ENCODE measurements around the gene WFIKKN2. TPM values are rescaled to one million over a fixed set of nuclear protein-coding genes. Genes with fewer than 3 reads are reported as not detected.

Gene WFIKKN2
- total and polyA plus RNA-seq, 2 experiments from 2014 or later, result 0.50 TPM; not detected in 1

GRCh38 chr17:50805486-50805885 lies 29.9 kb upstream of the WFIKKN2 start:
- H2AFZ ChIP-seq, result no peak overlapping the region
- no peaks in the 10 kb centered on the region for H3K79me2 ChIP-seq
- H3K27me3 ChIP-seq, result no peaks in the 10 kb centered on the region
- 87% methylated on average over 6 of the region's 6 CpGs for WGBS (ENCODE audit: low lambda C conversion rate, missing lambda C conversion rate)
- no peaks in the 10 kb centered on the region for H3K9me3 ChIP-seq (ENCODE audit: low read depth)
- no peaks in the 10 kb centered on the region for H3K36me3 ChIP-seq (replicated peaks; ENCODE audit: insufficient read depth, low read depth)
- H3K9me2 ChIP-seq (replicated peaks; ENCODE audit: insufficient read depth), result no peaks in the 10 kb centered on the region
- H3K4me3 ChIP-seq, result no peak overlapping the region
- DNase-seq (ENCODE audit: low spot score), result no peak
- H3K27ac ChIP-seq, result no peak overlapping the region
- no peaks in the 10 kb centered on the region for H4K20me1 ChIP-seq (ENCODE audit: insufficient read depth, poor library complexity, severe bottlenecking)
- no peak overlapping the region for H3K4me2 ChIP-seq
- TF ChIP-seq EZH2phosphoT487 (IDR thresholded peaks at IDR 0.05; ENCODE audit: low read depth, severe bottlenecking, unreplicated experiment) (no peak), CTCF (IDR thresholded peaks at IDR 0.05; ENCODE audit: poor library complexity) (no peak), EZH2 (IDR thresholded peaks at IDR 0.05; ENCODE audit: borderline replicate concordance) (no peak)
- H3K4me1 ChIP-seq (ENCODE audit: insufficient read depth), result peaks cover 2% of the 10 kb centered on the region

DNA sequence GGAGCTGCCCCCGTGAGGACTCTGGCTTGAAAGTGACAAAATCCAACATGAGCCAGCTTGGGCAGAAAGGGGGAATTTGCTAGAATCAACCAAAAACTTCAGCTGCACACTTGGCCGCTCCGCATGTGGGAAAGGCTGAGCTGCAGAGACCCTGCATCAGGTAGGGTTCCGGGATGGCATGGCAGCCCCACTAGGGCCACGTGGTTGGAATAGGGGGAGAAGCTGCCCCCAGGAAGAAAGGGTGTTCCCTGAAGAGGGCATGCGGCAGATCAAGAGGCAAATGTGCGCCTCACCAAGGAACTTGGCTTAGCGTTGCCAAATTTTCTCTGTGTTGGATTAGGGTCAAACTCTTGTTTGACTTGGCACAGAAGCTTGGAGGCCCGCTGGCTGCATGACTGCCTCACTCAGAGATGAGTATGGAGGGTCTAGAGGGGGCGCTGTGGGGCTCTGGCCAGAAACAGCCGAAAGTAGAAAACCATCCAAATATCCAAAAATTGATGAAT lies 29.2 kb upstream of the WFIKKN2 start:
- H4K20me1 ChIP-seq (ENCODE audit: insufficient read depth, poor library complexity, severe bottlenecking), result no peaks in the 10 kb centered on the region

DNA sequence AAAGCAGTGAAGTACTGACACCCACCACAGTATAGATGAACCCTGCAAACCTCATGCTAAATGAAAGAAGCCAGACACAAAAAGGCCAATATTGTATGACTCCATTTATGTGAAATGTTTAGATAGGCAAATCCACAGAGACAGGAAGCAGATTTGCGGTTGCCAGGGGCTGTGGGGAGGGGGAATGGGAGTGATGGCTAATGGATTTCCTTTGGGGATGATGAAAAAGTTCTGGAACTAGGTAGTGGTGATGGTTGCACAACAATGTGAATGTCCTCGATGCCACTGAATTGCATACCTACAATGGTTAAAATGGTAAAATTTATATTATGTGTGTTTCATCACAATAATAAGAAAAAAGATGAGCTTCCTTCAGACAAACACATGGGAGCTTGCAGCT lies 28.4 kb upstream of the WFIKKN2 start:
- 55% methylated on average over 2 of the region's 2 CpGs for WGBS (ENCODE audit: low lambda C conversion rate, missing lambda C conversion rate)

More for the DNA sequence above, 29.2 kb upstream of the WFIKKN2 start:
- DNase-seq (ENCODE audit: low spot score), result no peak
- H2AFZ ChIP-seq, result no peak overlapping the region
- H3K36me3 ChIP-seq (replicated peaks; ENCODE audit: insufficient read depth, low read depth), result no peaks in the 10 kb centered on the region
- H3K4me1 ChIP-seq (ENCODE audit: insufficient read depth), result peaks cover 2% of the 10 kb centered on the region
- WGBS (ENCODE audit: low lambda C conversion rate, missing lambda C conversion rate), result 89% methylated on average over 11 of the region's 11 CpGs
- no peaks in the 10 kb centered on the region for H3K9me3 ChIP-seq (ENCODE audit: low read depth)
- H3K27ac ChIP-seq, result no peak overlapping the region
- no peaks in the 10 kb centered on the region for H3K27me3 ChIP-seq
- H3K9me2 ChIP-seq (replicated peaks; ENCODE audit: insufficient read depth), result no peaks in the 10 kb centered on the region
- TF ChIP-seq EZH2phosphoT487 (IDR thresholded peaks at IDR 0.05; ENCODE audit: low read depth, severe bottlenecking, unreplicated experiment) (no peak), CTCF (IDR thresholded peaks at IDR 0.05; ENCODE audit: poor library complexity) (no peak), EZH2 (IDR thresholded peaks at IDR 0.05; ENCODE audit: borderline replicate concordance) (no peak)
- H3K79me2 ChIP-seq, result no peaks in the 10 kb centered on the region
- no peak overlapping the region for H3K4me2 ChIP-seq
- no peak overlapping the region for H3K4me3 ChIP-seq

More for the DNA sequence above, 28.4 kb upstream of the WFIKKN2 start:
- Histone ChIP-seq H3K4me2 (no peak overlapping the region), H3K9me3 (ENCODE audit: low read depth) (no peaks in the 10 kb centered on the region), H3K27ac (no peak overlapping the region), H3K27me3 (no peaks in the 10 kb centered on the region), H3K36me3 (replicated peaks; ENCODE audit: insufficient read depth, low read depth) (no peaks in the 10 kb centered on the region), H3K4me1 (ENCODE audit: insufficient read depth) (peaks cover 2% of the 10 kb centered on the region), H3K79me2 (no peaks in the 10 kb centered on the region), H4K20me1 (ENCODE audit: insufficient read depth, poor library complexity, severe bottlenecking) (no peaks in the 10 kb centered on the region), H3K4me3 (no peak overlapping the region), H2AFZ (no peak overlapping the region), H3K9me2 (replicated peaks; ENCODE audit: insufficient read depth) (no peaks in the 10 kb centered on the region)
- DNase-seq (ENCODE audit: low spot score), result no peak
- TF ChIP-seq EZH2phosphoT487 (IDR thresholded peaks at IDR 0.05; ENCODE audit: low read depth, severe bottlenecking, unreplicated experiment) (no peak), CTCF (IDR thresholded peaks at IDR 0.05; ENCODE audit: poor library complexity) (no peak), EZH2 (IDR thresholded peaks at IDR 0.05; ENCODE audit: borderline replicate concordance) (no peak)

Data from hepatocyte (in vitro differentiated cells).